HG02759 (cell line): ENCODE results near the gene EFTUD2.

ENCODE experiments used
- ATAC-seq: cut with Tn5 transposase; IDR thresholded peaks from one replicate; pipeline ENCODE4 v1.9.1; 2021; ENCODE audit warnings: mild to moderate bottlenecking, moderate library complexity; ENCODE audit not compliant: unreplicated experiment

EFTUD2 gene

GRCh38 chr17:44889003-44889402, 10.2 kb downstream of the EFTUD2 start:
- ATAC-seq: no peak

GRCh38 chr17:44887971-44888954, 11.0 kb downstream of the EFTUD2 start:
- no peak for ATAC-seq

GRCh38 chr17:44887016-44887415, 12.2 kb downstream of the EFTUD2 start:
- no peak for ATAC-seq

GRCh38 chr17:44884941-44885340, 14.3 kb downstream of the EFTUD2 start:
- no peak for ATAC-seq

GRCh38 chr17:44881145-44881544, 18.1 kb downstream of the EFTUD2 start:
- ATAC-seq: no peak

- ATAC-seq: no peak
These were observed 19.2 kb downstream of the EFTUD2 start for GRCh38 chr17:44880062-44880461.

GRCh38 chr17:44879376-44879775, 19.9 kb downstream of the EFTUD2 start:
- ATAC-seq: no peak

- no peak for ATAC-seq
These were observed 20.5 kb downstream of the EFTUD2 start for GRCh38 chr17:44878627-44879221.

GRCh38 chr17:44877121-44877520, 22.1 kb downstream of the EFTUD2 start:
- ATAC-seq: no peak

- no peak for ATAC-seq
These were observed 23.5 kb downstream of the EFTUD2 start for GRCh38 chr17:44875761-44876160.

GRCh38 chr17:44872131-44872768, 27.0 kb downstream of the EFTUD2 start:
- no peak for ATAC-seq

GRCh38 chr17:44871556-44871955, 27.7 kb downstream of the EFTUD2 start:
- no peak for ATAC-seq

GRCh38 chr17:44867841-44868240, 31.4 kb downstream of the EFTUD2 start:
- ATAC-seq: no peak

- ATAC-seq: no peak
These were observed 33.3 kb downstream of the EFTUD2 start for GRCh38 chr17:44865931-44866330.

- no peak for ATAC-seq
These were observed 34.0 kb downstream of the EFTUD2 start for GRCh38 chr17:44865231-44865660.

- ATAC-seq: no peak
These were observed 34.4 kb downstream of the EFTUD2 start for GRCh38 chr17:44864831-44865230.

GRCh38 chr17:44863061-44863918, 36.0 kb downstream of the EFTUD2 start:
- no peak for ATAC-seq

GRCh38 chr17:44862278-44862914, 36.8 kb downstream of the EFTUD2 start:
- no peak for ATAC-seq

GRCh38 chr17:44859701-44860100, 39.5 kb downstream of the EFTUD2 start:
- no peak for ATAC-seq

- ATAC-seq: no peak
These were observed 45.1 kb downstream of the EFTUD2 start for GRCh38 chr17:44854192-44854591.
